Anterior cingulate cortex (tissue), 58 donors: ENCODE results near the gene APOL2.
A peak's percentile ranks its signal among the peaks of the same experiment; 100 is the strongest.
"Not testable (repeated sequence)": the region's sequence is repeated elsewhere in the genome, so short reads cannot be mapped to it uniquely, and the experiment has no call there.

Experiments used
- DNase-seq, 58 donors: peaks; one replicate each; lab custom pipeline; 2025; lab: John Stamatoyannopoulos, UW

APOL2 gene

DNA sequence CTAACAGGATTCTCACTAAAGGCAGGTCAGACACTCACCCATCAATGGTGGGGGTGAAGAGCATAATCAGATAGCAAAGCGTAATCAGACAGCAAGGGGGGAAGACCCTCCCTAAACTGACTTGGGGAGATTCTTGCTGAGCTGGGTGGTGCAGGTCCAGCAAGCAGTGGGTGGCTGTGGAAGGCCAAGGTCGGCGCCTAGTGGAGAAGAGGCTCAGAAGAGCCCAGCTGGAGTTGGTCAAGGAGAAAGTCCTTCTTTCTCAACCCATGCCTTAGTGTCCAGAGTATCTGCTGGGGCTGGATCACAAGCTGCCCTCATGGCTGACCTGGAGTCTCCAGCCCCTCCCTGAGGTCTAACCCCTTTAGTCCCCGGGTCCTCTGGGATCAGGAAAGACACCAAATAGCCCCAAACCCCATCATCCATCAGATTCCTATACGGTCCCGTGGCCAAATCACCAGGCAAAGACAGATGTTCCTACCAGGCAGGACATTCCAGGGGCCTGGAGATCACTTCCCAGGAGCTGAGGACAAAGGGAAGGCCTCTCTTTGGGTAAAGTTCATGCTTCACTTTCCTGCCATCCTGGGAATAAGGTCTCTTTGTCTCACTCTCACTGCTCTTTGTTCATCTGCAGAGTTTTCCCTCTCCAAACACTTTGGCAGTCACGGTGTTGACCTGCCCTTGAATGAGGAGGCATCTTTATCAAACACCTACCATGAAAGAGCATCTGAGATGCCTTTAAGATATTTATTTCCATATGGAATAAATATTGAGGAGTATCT lies 24.7 kb upstream of the APOL2 start:
- DNase-seq = not testable (repeated sequence)

DNA sequence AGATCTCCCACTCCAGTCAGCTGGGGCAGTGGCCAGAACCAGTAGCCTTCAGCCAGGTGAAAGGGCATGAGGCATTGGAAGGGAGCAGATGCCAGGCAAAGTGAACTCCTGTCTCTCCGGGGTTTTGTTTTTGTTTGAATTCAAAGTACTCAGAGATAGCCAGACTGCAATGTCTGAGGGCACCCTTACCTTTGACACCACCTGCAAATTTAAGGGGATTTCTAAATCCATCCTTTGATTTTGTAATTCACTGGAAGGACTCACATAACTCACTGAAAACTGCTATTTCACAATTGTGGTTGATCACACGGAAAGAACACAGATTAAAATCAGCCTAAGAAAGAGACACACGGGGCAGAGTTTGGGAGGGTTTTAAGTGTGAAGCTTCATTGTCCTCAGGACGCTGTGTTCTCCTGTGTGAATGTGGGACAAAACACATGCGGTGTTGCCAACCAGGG lies 23.9 kb upstream of the APOL2 start:
- peak in 5 of 58 donors; percentile 6 to 62 (median 24) for DNase-seq

DNA sequence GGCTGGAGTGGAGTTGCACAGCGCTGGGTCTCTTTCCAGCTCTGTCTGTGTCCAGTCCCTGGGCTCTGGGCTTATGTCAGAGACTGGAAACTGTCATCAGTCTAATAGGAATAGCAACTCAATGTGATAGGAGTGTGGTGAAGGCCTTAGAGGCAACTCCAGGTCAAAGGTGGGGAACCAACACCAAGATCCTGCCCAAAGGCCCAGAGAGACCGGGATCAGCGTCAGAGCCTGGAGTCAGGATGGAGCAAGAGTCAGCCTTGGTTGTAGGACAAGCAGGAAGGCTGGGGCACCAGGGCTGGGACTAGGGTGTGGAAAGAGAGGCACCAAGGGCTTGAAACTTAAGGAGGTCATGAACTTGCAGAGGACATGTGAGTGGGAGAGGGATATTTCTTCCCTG lies 23.0 kb upstream of the APOL2 start:
- not testable (repeated sequence) for DNase-seq

DNA sequence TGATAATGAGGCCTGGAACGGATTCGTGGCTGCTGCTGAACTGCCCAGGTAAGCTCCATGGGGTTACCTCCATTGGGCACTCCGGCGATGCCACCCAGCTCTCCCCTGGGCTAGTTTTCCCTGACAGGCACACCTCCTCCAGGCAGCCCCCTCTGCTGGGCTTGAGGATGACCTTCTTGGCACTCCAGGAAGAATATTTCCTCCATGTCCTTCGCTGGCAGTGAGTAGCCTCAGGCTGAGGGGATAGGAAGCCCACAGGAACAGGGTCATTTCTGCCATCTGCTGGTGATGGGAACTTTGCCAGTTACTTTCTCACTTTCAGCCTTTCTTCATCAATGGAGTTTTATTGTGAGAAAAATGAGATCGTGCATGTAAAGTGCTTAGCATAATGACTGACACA lies 22.3 kb upstream of the APOL2 start:
- DNase-seq = not testable (repeated sequence)

DNA sequence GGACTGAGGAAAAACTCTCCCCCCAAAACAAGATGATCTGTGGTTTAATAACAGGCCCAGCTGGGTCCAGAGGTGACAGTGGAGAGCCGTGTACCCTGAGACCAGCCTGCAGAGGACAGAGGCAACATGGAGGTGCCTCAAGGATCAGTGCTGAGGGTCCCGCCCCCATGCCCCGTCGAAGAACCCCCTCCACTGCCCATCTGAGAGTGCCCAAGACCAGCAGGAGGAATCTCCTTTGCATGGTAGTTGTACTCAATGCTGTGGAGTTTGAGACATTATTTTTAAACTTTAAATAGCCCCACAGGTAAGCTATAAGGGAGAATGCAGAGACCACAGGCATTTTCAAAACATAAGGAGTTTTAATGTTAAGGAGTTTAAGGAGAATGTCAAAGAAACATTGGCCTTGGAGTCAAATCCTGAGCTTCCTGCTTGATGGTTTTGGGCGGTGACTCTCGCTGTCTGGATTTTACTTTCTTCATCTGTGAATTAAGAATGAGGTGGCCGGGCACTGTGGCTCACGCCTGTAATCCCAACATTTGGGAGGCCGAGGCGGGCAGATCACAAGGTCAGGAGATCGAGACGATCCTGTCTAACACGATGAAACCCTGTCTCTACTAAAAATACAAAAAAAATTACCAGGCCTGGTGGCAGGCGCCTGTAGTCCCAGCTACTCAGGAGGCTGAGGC lies 20.4 kb upstream of the APOL2 start:
- no peak for DNase-seq

DNA sequence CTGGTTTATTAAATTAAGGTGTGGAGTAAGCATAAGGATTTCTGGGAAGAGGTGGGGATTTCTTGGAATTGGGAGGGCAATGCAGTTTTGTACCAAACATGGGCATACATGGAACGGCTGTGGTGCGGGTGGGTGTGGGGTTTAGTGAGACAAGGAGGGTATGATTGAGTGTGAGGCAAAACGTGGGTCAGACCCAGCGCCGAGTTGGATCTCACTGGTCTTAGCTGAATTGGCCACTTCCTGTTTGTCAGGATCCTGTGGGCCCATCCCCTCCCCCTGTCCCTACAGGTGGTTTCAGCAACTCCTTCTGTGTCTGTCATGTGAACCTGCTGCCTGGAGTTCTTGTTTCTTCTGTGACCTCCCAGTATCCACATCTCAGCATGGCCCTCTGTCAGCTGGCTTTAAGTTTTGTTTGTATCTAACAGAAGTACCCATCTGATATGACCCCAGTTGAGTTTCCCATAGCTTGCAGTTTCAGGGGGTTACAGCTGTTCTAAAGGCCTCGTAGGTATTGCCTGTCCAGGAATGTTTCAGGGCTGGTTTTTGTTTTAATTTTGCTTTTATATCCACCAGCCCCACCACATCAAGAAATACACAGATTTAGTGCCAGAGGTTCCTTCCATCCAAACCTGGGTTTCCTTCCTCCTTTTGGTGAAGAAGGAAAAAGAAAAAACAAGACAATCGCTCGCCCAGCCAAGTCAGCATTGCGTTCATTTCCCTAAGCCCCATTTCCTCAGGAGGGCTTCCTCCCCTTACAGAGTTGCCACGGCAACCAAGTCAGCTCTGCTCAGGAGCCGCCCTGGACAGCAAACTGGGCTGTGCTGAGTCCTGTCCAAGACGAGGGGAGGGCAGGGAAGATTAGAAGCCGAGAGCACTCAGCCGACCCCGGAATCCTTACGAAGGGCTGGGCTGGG lies 19.6 kb upstream of the APOL2 start:
- DNase-seq = peak in 2 of 58 donors; percentile 21 to 24

DNA sequence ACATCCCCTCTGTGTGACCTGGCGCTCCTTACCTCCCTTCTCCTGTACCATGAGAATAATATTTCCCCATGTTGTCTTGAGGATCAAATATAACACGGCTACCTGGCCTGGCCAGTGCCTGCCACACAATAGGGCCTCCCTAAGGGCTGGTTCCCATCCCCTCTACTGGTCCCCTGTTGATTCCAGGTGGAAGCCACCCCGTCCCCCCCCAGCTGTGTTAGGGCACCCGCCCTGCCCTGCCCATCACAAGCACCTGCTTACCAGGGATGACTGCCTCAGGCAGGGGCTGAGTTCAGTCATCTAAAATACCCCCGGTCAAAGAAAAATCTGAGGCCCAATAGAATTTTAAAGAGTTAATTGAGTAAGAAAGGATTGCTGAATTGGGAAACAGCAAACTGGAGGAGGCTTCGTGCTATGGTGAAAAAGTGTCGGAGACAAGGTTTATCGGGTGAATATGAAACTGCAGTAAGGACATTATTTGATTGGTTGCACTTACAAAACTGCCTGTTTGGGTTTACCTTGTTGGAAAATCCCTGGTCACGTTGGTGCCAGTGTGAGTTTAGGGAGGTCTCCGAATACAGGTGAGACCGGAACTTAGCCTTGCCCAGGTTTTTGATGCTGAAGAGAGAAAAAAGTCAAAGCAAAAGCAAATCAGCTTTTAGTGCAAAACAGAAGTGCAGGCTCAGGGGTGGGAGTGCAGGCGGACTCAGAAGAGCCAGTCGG lies 18.8 kb upstream of the APOL2 start:
- DNase-seq = no peak

DNA sequence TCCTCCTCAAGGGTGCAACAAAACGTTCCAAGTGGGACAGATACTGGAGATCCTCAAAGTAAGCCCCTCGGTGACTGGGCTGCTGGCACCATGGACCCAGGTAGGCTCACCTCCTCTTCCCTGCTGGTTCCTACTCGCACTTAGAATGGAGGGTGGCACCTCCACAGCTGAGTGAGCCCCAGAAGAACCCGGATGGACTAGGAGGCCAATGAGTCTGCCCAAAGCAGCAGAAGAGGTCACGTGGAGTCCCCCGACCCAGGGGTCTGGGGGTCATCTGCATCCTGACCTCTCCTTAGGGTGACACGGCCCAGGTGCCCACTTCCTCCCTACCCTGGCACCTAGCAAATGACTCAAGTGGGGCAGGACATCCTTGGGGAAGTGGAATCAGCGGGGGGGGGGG lies 18.0 kb upstream of the APOL2 start:
- no peak for DNase-seq

DNA sequence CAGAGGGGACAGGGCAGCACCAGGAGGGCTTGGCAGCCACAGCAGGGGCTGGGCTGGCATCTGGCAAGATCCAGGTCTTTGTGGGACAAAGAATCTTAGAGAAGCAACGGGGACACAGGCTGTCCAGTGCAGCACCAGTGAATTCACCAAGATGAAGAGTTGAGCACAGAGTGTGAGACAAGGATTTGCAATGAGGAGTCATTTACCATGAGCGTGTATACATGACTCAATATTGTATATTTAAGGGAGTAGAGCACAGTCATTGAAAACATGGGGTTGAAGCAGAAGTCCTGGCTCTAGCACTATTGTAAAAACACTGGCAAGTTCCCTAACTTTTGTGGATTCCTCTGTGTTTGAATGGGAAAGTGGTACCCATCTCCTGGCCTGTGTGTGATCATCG lies 17.2 kb upstream of the APOL2 start:
- no peak for DNase-seq

DNA sequence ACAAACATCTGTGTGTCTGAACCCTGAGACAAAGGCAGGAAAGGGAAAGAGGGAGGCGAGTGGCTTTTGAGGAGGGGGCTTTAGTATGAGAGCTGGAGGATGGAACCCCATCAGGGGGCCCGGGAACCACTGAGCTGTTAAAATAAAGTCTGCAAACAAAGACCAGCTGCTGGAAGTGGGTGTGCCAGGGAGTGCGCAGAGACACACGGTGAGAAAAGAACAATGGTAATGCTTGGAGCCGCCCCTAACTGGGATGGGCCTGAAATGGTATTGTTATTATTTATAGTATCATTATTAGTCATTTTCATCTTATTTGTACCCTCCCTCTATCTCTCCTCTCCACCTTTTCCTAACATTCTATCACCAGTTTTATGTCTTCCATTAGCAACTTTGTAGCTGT lies 16.2 kb upstream of the APOL2 start:
- not testable (repeated sequence) for DNase-seq

DNA sequence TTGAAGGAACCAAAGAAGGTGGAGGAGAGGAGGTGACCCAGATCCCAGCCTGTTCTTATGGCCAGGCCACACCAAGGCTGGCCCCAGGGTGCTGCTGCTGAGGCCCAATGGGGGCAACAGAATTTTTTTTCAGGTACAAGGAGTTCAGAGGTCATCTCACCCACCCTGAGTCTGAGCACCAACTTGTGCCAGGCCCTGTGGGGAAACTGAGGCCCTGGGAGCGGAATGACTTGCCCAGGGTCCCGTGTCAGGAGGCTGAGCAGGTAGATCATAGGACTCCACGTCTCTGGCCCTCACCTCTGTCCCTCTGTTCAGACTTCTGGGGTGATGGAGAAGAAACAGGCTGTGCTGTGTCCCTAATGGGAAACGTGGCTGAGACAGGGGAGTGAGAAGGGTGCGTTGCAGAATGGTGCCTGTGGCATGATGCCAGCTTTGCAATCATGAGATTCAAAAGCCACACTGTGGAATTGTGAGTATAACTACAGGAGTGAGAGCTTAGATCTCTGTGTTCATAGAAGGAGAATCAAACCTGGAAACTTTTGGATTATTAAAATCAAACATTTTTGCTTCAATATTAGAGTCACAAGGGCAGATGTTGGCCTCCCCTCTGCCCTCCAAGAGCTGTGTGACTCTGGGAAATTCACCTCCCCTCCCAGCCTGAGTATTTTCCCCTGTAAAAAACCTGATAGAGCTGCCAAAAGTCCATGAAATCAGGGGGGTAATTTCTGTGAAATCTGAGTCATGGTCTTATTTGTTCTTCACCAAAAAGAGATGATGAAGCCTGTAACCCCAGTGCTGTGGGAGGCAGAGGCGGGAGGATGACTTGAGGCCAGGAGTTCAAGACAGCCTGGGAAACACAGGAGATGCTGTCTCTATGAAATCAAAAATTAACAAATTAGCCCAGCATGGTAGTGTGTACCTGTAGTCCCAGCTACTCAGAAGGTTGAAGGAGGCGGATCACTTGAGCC lies 14.5 kb upstream of the APOL2 start:
- peak in 1 of 58 donors; percentile 45 for DNase-seq

DNA sequence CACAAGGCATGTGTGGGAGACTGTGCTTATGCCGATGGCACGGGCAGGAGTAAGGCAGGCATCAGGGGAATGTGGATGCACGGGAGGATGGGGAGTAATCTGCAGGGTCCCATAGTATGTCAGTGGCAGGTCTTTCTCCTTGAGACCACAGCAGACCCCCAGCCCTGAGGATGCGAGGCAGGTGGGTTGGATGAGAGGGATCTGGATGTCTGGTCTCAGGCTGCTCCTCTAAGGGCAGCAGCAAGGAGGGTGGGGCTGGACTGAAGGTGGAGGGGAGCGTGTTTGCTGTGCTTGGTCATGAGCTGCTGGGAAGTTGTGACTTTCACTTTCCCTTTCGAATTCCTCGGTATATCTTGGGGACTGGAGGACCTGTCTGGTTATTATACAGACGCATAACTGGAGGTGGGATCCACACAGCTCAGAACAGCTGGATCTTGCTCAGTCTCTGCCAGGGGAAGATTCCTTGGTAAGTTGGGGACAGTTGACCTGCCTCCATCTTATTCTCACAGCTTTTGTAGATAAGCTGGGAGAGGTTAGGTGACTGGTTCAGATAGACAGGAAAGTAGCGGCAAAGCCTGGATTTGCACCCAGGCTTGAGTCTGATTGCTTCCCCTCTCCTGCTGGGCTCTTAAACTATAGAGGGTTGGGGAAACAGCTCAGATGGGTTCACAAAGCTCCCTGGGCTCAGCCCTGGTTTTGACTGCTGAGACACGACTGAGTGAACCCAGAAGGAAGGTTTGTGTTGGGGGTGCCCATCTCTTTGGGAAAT lies 13.6 kb upstream of the APOL2 start, which contains the start of gene APOL1:
TSS of gene APOL1 (plus strand) at position 380 of the 769 bp plus-strand sequence. CDS start 1,823 bp downstream, outside the sequence.
- DNase-seq = no peak

DNA sequence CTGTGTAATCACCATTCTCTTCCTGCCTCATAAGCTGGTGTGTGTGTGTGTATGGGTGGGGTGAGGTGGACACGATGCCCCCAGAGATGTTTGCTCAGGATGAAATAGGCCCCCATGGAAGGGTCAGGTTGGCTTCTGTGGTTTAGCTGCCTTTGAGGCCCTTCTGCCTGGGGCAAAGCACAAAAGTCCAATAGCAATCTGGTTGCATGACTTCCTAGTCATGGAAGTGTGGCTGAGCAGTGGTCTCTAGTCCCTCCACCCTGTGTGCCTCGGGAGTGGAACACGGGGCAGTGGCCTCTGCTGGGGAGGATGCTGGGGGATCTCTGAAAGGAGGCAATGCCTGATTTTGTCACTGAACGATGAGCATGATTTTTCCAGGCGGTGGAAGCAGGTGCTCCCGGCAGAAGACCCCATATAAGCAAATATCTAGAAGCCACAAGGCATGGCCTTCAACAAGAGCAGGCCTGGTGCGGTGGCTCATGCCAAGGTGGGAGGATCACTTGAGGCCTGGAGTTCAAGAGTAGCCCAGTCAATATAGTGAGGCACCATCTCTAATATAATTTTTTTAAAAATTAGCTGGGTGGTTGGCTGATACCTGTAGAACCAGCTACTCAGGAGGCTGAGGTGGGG lies 12.8 kb upstream of the APOL2 start:
- not testable (repeated sequence) for DNase-seq

DNA sequence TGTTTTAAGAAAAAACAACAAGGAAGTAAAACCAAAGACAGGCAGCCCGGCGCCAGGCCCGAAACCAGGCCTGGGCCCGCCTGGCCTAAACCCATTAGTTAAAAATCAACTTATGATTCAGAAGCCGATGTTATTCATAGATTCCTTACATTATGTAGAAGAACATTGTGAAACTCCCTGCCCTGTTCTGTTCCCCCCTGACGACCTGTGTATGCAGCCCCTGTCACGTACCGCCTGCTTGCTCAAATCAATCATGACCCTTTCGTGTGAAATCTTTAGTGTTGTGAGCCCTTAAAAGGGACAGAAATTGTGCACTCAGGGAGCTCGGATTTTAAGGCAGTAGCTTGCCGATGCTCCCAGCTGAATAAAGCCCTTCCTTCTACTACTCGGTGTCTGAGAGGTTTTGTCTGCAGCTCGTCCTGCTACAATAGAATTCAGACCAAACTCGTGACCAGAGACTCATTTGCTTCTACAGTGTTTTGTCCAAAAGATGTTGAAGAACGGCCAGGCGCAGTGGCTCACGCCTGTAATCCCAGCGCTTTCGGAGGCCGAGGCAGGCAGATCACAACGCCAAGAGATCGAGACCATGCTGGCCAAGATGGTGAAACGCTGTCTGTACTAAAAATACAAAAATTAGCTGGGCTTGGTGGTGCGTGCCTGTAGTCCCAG lies 11.1 kb upstream of the APOL2 start:
- DNase-seq = peak in 10 of 58 donors; percentile 16 to 47 (median 33)

DNA sequence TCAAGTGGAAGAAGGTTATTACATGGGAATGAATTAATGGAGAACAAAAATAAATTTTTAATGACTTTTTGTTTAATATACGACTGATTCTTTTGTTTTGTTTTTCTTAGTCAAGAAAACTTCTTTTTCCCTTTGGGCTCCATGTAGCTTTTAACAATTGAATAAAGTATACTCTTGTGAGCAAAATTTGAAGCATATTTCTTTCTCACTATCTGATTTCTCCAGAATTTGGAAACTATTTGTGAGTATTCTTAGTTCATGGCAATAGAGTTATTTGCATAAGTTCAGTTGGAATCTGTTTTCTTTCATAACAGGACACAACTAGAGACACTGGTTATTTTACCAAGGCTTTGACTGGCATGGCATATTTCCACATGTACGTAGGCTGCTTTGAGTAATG lies 9.8 kb upstream of the APOL2 start:
- no peak for DNase-seq

DNA sequence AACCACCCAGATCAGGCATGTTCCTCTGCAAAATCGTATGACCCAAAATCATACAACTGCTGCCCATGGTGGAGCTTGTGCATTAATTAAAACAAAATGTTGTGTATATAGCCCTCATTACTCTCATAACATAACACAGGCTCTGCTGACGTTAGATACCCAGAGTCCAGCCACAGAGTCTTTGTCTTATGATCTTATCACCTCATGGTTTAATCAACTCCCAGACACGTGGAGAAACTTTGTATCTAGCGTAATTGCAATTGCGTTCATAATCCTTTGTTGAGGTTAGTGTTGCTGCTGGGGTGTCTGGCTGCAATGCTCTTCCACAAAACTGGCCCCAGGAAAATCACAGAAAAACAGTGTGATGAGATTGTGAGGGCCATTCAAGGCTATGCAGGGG lies 8.6 kb upstream of the APOL2 start:
- DNase-seq = no peak

DNA sequence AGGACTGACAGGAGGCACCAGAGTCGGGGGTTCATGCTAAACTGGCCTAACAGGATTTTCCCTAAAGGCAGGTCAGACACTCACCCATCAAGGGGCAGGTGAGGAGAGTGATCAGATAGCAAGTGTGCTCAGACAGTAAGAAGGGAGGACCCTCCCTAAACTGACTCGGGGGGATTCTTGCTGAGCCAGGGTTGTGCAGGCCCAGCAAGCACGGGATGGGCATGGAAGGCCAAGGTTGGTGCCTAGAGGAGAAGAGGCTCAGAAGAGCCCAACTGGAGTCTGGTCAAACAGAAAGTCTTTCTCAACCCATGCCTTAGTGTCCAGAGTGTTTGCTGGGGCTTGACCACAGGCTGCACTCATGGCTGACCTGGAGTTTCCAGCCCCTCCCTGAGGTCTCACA lies 7.4 kb upstream of the APOL2 start:
- DNase-seq = no peak
